ENCODE measurements around the gene USP49.

USP49 gene

GRCh38 chr6:41783106-41783780 is 111.9 kb downstream of the USP49 start:
- Histone ChIP-seq H3K4me2 (ENCODE audit: low read depth, low read length, poor library complexity, severe bottlenecking) (no peak overlapping the region), H2AFZ (ENCODE audit: low read length) (no peak overlapping the region), H3K79me2 (ENCODE audit: insufficient read depth, low read length) (peaks cover 30% of the 10 kb centered on the region), H3F3A (ENCODE audit: low read depth) (no peaks in the 10 kb centered on the region), H3K9me3 (ENCODE audit: insufficient read depth, low read depth, low read length) (no peaks in the 10 kb centered on the region), H3K4me3 (ENCODE audit: low read length, poor library complexity, severe bottlenecking) (no peak overlapping the region), H3K4me1 (ENCODE audit: insufficient read depth, low read length, poor library complexity, severe bottlenecking) (peaks cover 31% of the 10 kb centered on the region), H3K9me2 (replicated peaks; ENCODE audit: low read depth, low read length) (no peaks in the 10 kb centered on the region), H4K20me1 (ENCODE audit: insufficient read depth, low read length, poor library complexity, severe bottlenecking) (peaks cover 17% of the 10 kb centered on the region), H3K27me3 (ENCODE audit: insufficient read depth, low read length, poor library complexity, severe bottlenecking) (no peaks in the 10 kb centered on the region), H3K36me3 (ENCODE audit: insufficient read depth, low read length) (no peaks in the 10 kb centered on the region), H3K9ac (ENCODE audit: low read depth, low read length, poor library complexity, severe bottlenecking) (no peak overlapping the region)
- TF ChIP-seq EZH2phosphoT487 (IDR thresholded peaks at IDR 0.05; ENCODE audit: borderline replicate concordance) = no peak
- TF ChIP-seq, protein P1, sequence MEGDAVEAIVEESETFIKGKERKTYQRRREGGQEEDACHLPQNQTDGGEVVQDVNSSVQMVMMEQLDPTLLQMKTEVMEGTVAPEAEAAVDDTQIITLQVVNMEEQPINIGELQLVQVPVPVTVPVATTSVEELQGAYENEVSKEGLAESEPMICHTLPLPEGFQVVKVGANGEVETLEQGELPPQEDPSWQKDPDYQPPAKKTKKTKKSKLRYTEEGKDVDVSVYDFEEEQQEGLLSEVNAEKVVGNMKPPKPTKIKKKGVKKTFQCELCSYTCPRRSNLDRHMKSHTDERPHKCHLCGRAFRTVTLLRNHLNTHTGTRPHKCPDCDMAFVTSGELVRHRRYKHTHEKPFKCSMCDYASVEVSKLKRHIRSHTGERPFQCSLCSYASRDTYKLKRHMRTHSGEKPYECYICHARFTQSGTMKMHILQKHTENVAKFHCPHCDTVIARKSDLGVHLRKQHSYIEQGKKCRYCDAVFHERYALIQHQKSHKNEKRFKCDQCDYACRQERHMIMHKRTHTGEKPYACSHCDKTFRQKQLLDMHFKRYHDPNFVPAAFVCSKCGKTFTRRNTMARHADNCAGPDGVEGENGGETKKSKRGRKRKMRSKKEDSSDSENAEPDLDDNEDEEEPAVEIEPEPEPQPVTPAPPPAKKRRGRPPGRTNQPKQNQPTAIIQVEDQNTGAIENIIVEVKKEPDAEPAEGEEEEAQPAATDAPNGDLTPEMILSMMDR (conservative IDR thresholded peaks at IDR 0.05; ENCODE audit: low read length) = no peak

GRCh38 chr6:41781366-41781730 is 113.8 kb downstream of the USP49 start:
- Histone ChIP-seq H3K27me3 (ENCODE audit: insufficient read depth, low read length, poor library complexity, severe bottlenecking) (no peaks in the 10 kb centered on the region), H3K4me2 (ENCODE audit: low read depth, low read length, poor library complexity, severe bottlenecking) (peak overlapping the region; percentile 97), H3K4me1 (ENCODE audit: insufficient read depth, low read length, poor library complexity, severe bottlenecking) (peaks cover 31% of the 10 kb centered on the region), H3K9me3 (ENCODE audit: insufficient read depth, low read depth, low read length) (no peaks in the 10 kb centered on the region), H3K9me2 (replicated peaks; ENCODE audit: low read depth, low read length) (no peaks in the 10 kb centered on the region), H4K20me1 (ENCODE audit: insufficient read depth, low read length, poor library complexity, severe bottlenecking) (peaks cover 10% of the 10 kb centered on the region), H2AFZ (ENCODE audit: low read length) (0 out of 2 replicates have a peak overlapping the region, but pooled peaks have one; percentile 59), H3K4me3 (ENCODE audit: low read length, poor library complexity, severe bottlenecking) (peak overlapping the region; percentile 91), H3K9ac (ENCODE audit: low read depth, low read length, poor library complexity, severe bottlenecking) (peak overlapping the region; percentile 73), H3F3A (ENCODE audit: low read depth) (no peaks in the 10 kb centered on the region), H3K79me2 (ENCODE audit: insufficient read depth, low read length) (peaks cover 19% of the 10 kb centered on the region), H3K36me3 (ENCODE audit: insufficient read depth, low read length) (no peaks in the 10 kb centered on the region)
- TF ChIP-seq, protein P1 (conservative IDR thresholded peaks at IDR 0.05; ENCODE audit: low read length) = no peak
- no peak for TF ChIP-seq EZH2phosphoT487 (IDR thresholded peaks at IDR 0.05; ENCODE audit: borderline replicate concordance)

- Histone ChIP-seq H3F3A (ENCODE audit: low read depth) (no peaks in the 10 kb centered on the region), H3K4me2 (ENCODE audit: low read depth, low read length, poor library complexity, severe bottlenecking) (peak within 1 kb of the TSS; percentile 97), H2AFZ (ENCODE audit: low read length) (peak within 1 kb of the TSS; percentile 92), H3K9me2 (replicated peaks; ENCODE audit: low read depth, low read length) (no peaks in the 10 kb centered on the region), H3K36me3 (ENCODE audit: insufficient read depth, low read length) (no peaks in the 10 kb centered on the region), H3K79me2 (ENCODE audit: insufficient read depth, low read length) (peaks cover 13% of the 10 kb centered on the region), H3K9me3 (ENCODE audit: insufficient read depth, low read depth, low read length) (no peaks in the 10 kb centered on the region), H4K20me1 (ENCODE audit: insufficient read depth, low read length, poor library complexity, severe bottlenecking) (peaks cover 5% of the 10 kb centered on the region), H3K4me3 (ENCODE audit: low read length, poor library complexity, severe bottlenecking) (peak within 1 kb of the TSS; percentile 96), H3K27me3 (ENCODE audit: insufficient read depth, low read length, poor library complexity, severe bottlenecking) (no peaks in the 10 kb centered on the region), H3K9ac (ENCODE audit: low read depth, low read length, poor library complexity, severe bottlenecking) (peak within 1 kb of the TSS; percentile 79), H3K4me1 (ENCODE audit: insufficient read depth, low read length, poor library complexity, severe bottlenecking) (peaks cover 27% of the 10 kb centered on the region)
- no peak for TF ChIP-seq EZH2phosphoT487 (IDR thresholded peaks at IDR 0.05; ENCODE audit: borderline replicate concordance)
- TF ChIP-seq, protein P1 (conservative IDR thresholded peaks at IDR 0.05; ENCODE audit: low read length) = no peak
Measured at GRCh38 chr6:41780551-41781365, 114.4 kb downstream of the USP49 start, which contains the start of gene PRICKLE4. PRICKLE4 (plus strand) TSS chr6:41780782; CDS start chr6:41783474, 2,692 bp downstream.

Measured in Loucy (cell line).